ENCODE measurements around the gene DNAH2. TPM values are rescaled to one million over a fixed set of nuclear protein-coding genes. Genes with fewer than 3 reads are reported as not detected.
"Not testable (repeated sequence)": the region's sequence is repeated elsewhere in the genome, so short reads cannot be mapped to it uniquely, and the experiment has no call there.

DNAH2 gene
- total RNA-seq, 2 donors from 2014 or later = under 0.01 TPM; not detected in 1

GRCh38 chr17:7857713-7858521 is 140.4 kb downstream of the DNAH2 start, which contains the start of gene CYB5D1:
TSS of gene CYB5D1 (plus strand) at chr17:7858003. CDS start at chr17:7858135, 132 bp downstream.
- TF ChIP-seq CTCF (IDR thresholded peaks at IDR 0.05) = no peak
- peak within 1 kb of the TSS; percentile 80 to 85 for H3K27ac ChIP-seq
- peaks cover 21 to 31% of the 10 kb centered on the region in 2 donors for H3K4me1 ChIP-seq (ENCODE audit: control insufficient read depth in 1 of 2, low read depth in 2 of 2)
- peaks cover 3% of the 10 kb centered on the region for H3K36me3 ChIP-seq
- peak; percentile 88 for DNase-seq (ENCODE audit: low spot score)
- peak; percentile 72 for ATAC-seq (ENCODE audit: insufficient number of reproducible peaks, low FRiP score, low read depth)
- H3K4me3 ChIP-seq = peak within 1 kb of the TSS; percentile 75
- no peaks in the 10 kb centered on the region for H3K9me3 ChIP-seq
- no peaks in the 10 kb centered on the region for H3K27me3 ChIP-seq (replicated peaks; ENCODE audit: insufficient read depth)

GRCh38 chr17:7858522-7858810 is 140.9 kb downstream of the DNAH2 start:
- H3K27ac ChIP-seq = peak overlapping the region; percentile 80 to 85
- no peak for ATAC-seq (ENCODE audit: insufficient number of reproducible peaks, low FRiP score, low read depth)

GRCh38 chr17:7859028-7859427 is 141.5 kb downstream of the DNAH2 start:
- Histone ChIP-seq H3K36me3 (no peaks in the 10 kb centered on the region), H3K4me1 (ENCODE audit: control insufficient read depth in 1 of 2, low read depth in 2 of 2) (peaks cover 21 to 31% of the 10 kb centered on the region in 2 donors), H3K9me3 (no peaks in the 10 kb centered on the region), H3K27me3 (replicated peaks; ENCODE audit: insufficient read depth) (no peaks in the 10 kb centered on the region), H3K27ac (no peak overlapping the region), H3K4me3 (no peak overlapping the region)
- no peak for DNase-seq (ENCODE audit: low spot score)
- no peak for ATAC-seq (ENCODE audit: insufficient number of reproducible peaks, low FRiP score, low read depth)
- TF ChIP-seq CTCF (IDR thresholded peaks at IDR 0.05) = no peak

More at GRCh38 chr17:7858522-7858810, 140.9 kb downstream of the DNAH2 start:
- Histone ChIP-seq H3K4me1 (ENCODE audit: control insufficient read depth in 1 of 2, low read depth in 2 of 2) (peaks cover 21 to 31% of the 10 kb centered on the region in 2 donors), H3K9me3 (no peaks in the 10 kb centered on the region), H3K27me3 (replicated peaks; ENCODE audit: insufficient read depth) (no peaks in the 10 kb centered on the region), H3K4me3 (peak overlapping the region; percentile 75), H3K36me3 (no peaks in the 10 kb centered on the region)
- TF ChIP-seq CTCF (IDR thresholded peaks at IDR 0.05) = peak; percentile 49
- no peak for DNase-seq (ENCODE audit: low spot score)

GRCh38 chr17:7862692-7863437 is 145.3 kb downstream of the DNAH2 start:
- H3K4me3 ChIP-seq = no peak overlapping the region
- peaks cover 6 to 14% of the 10 kb centered on the region in 2 donors for H3K4me1 ChIP-seq (ENCODE audit: control insufficient read depth in 1 of 2, low read depth in 2 of 2)
- ATAC-seq (ENCODE audit: insufficient number of reproducible peaks, low FRiP score, low read depth) (no peak), DNase-seq (ENCODE audit: low spot score) (no peak)
- TF ChIP-seq CTCF (IDR thresholded peaks at IDR 0.05) = peak; percentile 79
- H3K36me3 ChIP-seq = peaks cover 5% of the 10 kb centered on the region
- no peaks in the 10 kb centered on the region for H3K9me3 ChIP-seq
- H3K27me3 ChIP-seq (replicated peaks; ENCODE audit: insufficient read depth) = no peaks in the 10 kb centered on the region
- no peak overlapping the region for H3K27ac ChIP-seq

GRCh38 chr17:7864384-7864783 is 146.8 kb downstream of the DNAH2 start:
- H3K4me1 ChIP-seq (ENCODE audit: control insufficient read depth in 1 of 2, low read depth in 2 of 2); DNase-seq (ENCODE audit: low spot score); H3K9me3 ChIP-seq; ATAC-seq (ENCODE audit: insufficient number of reproducible peaks, low FRiP score, low read depth); H3K4me3 ChIP-seq; H3K27me3 ChIP-seq (replicated peaks; ENCODE audit: insufficient read depth); H3K36me3 ChIP-seq; H3K27ac ChIP-seq: not testable (repeated sequence)

All from thoracic aorta (tissue), 2 donors.